GM12891 (cell line): Measurements from ENCODE around the gene IKZF4.

ENCODE experiments used
- PAX5 ChIP-seq: IDR thresholded peaks from 2 replicates; pipeline ENCODE4 v1.6.1; 2011; ENCODE audit warnings: low read length, moderate library complexity, mild to moderate bottlenecking; ENCODE audit not compliant: insufficient read depth, severe bottlenecking
- POLR2A ChIP-seq: IDR thresholded peaks from 2 replicates; pipeline ENCODE4 v1.6.1; 2011; ENCODE audit warnings: low read depth, low read length, control low read depth
- POLR2AphosphoS5 ChIP-seq: IDR thresholded peaks from 2 replicates; pipeline ENCODE4 v1.6.1; 2011; ENCODE audit warnings: low read depth, low read length, control low read depth
- TAF1 ChIP-seq: IDR thresholded peaks from 2 replicates; pipeline ENCODE4 v1.6.1; 2011; ENCODE audit warnings: low read depth, low read length, control low read depth

GRCh38 chr12:56062996-56063395 is 42.2 kb downstream of the IKZF4 start:
- TF ChIP-seq POLR2A, result no peak
- TF ChIP-seq TAF1, result no peak
- no peak for TF ChIP-seq PAX5
- no peak for TF ChIP-seq POLR2AphosphoS5
